Activated T-cell treated with anti-CD3 and anti-CD28 coated beads for 1 hour (primary cell): ENCODE data around the gene NGLY1.

Experiments
- DNase-seq: peaks from one replicate; pipeline ENCODE4 v3.0.0-alpha.2; 2020; ENCODE audit warnings: low read depth

Gene NGLY1

GRCh38 chr3:25782938-25783660, at the start of gene NGLY1:
TSS of gene NGLY1 (minus strand) at chr3:25783443. CDS start at chr3:25783390, 53 bp downstream.
- DNase-seq: peak; percentile 76

- DNase-seq: no peak
Observed at GRCh38 chr3:25831578-25831977, 48.3 kb upstream of the NGLY1 start.

DNA sequence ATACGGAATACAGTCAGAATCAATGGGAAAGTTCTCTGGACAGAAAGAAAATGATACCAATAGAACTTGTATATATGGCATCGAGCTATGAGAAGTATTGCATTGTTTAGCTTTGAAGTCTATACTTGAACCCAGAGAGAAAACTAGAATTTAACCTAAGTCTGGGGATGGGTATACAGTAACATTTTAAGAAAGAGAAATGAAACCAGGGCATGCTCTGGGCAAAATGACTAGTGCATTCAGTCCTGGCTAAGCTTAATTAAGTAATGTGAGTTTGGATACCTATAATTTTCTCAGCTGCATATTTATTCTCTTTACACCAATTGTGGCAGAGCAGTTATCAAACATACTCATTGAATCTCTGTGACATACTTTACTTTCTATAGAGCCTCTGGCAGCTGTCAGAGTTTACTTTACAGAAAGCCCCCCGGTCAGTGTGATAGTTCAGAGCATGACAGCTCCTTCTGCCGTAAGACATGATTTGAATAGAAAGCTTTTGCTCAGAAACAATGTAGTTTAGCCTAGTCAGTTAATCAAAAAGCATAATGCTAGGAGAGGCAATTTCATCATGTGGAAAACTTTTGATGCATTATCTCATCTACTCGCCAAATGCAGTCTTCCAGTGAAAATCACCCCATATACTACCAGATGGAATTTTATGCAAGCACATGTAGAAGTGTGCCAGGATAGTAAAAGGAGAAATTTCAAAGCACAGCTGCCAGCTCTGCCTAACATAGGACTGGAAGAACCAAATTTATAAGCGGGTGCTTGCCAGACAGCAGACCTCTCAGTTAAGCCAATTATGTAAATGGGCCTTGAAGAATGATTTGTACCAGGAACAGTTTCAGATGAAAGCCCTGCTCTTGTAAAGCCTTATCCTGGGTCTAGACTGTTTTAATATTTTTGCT, 47.4 kb upstream of the NGLY1 start:
- DNase-seq: no peak

- no peak for DNase-seq
Observed at GRCh38 chr3:25826510-25826909, 43.3 kb upstream of the NGLY1 start.

DNA sequence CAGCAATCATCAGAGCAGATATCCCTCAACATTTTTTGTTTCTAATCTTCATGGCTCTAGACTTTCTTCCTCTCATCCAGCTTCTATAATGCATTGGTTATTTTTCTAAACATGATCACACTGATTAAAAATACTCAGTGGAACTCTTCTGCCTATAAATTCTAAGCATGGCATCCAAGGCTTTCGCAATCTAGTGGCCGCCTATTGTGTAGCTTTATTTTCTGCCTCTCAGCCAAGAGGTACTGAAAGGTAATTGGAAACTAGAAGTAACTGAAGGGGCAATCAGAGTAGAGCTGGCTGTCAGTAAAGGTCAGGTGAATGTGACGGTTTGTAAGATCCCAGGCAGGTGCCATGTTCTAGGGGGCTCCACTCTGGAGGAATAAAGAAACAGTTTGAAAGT, 40.1 kb upstream of the NGLY1 start:
- no peak for DNase-seq

DNA sequence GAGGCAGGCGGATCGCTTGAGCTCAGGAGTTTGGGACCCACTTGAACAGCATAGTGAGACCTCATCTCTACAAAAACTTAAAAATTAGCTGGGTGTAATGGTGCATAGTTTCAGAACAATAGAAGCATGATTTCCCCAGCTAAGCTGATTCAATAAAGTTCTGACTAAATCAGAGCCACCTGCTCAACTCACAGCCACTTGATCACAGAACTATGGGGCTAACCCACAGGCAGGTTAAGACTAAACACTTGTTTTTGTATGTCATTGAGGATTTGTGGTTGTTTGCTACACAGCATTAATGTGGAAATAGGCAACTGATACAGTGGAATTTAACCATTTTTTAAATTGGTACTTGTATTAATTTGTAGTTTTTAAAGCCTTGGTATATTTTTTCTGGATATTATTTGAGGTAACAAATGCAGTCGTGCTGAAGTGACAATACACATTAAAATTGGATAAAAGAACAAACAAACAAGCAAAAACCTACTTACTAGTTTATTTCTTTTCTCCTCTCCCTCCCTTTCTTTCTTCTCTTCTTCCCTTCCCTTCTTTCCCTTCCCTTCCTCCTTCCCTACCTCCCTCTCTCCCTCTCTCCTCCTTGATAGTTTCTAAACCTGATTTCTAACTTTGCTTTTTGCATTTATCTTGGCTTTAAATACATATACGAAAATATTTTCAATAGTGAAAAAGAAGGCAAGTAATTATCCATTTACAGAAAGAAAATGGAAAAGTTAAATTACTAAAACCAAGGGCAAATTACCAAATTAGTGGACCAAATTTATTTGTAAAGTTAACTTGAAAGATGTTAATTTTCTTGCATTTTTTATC, 38.7 kb upstream of the NGLY1 start:
- no peak for DNase-seq

DNA sequence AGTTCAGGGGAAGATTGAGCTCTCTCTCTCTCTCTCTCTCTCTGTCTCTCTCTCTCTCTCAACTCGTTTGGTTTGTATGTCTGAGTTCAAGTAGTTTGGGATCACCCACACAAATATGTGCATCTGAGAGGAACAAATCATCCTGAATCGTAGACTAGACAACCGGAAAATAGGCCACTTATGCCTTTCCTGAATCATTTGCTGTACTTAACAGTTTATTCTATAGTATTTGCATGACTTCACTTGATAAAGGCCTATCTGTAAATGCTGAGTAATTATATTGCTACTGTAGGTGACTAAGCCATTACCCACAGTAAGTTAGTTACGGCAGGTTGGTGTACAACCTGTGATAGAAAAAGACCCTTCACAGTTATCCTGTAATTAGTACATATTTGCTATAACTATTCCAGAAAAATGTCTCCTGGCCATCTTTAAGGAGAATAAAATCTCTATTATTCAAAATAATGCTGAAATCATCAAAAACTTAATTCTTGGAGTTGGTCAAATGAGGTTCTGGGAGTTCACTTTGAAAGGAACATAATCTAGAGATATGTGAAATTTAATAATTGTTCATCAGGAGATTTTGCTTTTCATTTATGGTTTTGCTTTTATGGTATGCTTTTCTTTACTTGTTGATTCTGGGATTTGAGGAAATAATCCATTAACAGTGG, 37.7 kb upstream of the NGLY1 start:
- no peak for DNase-seq

DNA sequence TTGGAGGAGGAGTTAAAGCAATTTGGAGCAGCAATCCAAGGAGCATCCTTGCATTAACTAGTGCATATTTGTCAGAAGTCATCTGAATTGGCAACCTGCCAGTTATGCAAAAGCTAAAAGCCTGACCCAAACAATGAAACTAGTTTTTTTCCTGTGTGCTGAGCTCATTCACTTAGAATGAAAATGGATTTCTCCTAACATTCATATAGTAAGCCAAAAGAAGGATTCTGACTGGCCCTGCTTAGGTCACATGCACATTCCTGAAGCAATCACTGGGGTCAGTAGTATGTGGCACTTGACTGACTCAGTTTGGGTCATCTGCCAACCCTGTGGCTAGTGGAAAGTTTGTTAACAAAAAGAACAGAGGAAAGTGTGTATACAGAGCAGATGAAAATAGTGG, 37.1 kb upstream of the NGLY1 start:
- DNase-seq: no peak

DNA sequence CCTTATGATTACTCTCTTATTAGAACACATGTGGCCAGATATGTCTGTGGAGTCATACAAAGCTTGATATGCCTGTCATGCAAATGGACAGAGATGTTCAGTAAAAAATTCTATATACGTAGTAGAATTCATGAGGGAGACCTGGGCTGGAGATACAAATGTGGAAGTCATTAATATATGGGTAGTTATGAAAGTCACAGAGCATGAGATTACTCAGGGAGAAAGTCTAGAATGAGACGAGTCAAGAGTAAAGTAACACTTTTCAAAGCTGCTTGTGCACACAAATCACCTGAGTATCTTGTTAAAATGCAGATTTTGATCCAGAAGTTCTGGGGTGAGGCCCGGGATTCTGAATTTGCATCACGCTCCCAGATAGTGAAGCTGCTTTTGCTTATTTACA, 35.1 kb upstream of the NGLY1 start:
- no peak for DNase-seq

- no peak for DNase-seq
Observed at GRCh38 chr3:25817638-25818037, 34.4 kb upstream of the NGLY1 start.

GRCh38 chr3:25817107-25817506, 33.9 kb upstream of the NGLY1 start:
- DNase-seq: no peak

DNA sequence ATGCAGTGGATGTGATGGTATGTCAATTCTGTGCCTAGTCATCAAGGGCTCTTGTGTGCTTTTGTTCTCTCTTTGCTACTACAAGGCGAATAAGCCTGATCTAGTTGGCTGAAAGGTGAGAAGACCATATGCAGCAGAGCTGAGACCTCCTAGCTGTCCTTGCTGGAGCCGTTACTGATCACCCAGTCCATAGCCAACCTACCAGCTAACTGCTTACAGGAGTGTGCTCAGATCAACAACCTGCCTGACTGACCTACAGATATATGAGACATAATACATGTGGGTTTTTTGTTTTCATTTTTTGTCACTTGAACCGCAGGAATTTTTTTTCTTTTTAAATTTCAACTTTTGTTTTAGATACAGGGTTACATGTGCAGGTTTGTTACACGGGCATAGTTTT, 29.4 kb upstream of the NGLY1 start:
- no peak for DNase-seq

GRCh38 chr3:25804676-25805075, 21.4 kb upstream of the NGLY1 start:
- no peak for DNase-seq

GRCh38 chr3:25803833-25804232, 20.6 kb upstream of the NGLY1 start:
- no peak for DNase-seq

- DNase-seq: no peak
Observed at GRCh38 chr3:25801786-25802185, 18.5 kb upstream of the NGLY1 start.

- DNase-seq: peak; percentile 80
Observed at GRCh38 chr3:25789596-25790556, 6.6 kb upstream of the NGLY1 start, which contains the start of gene OXSM. TSS of gene OXSM (plus strand) at chr3:25790090. CDS start at chr3:25791021, 931 bp downstream.

DNA sequence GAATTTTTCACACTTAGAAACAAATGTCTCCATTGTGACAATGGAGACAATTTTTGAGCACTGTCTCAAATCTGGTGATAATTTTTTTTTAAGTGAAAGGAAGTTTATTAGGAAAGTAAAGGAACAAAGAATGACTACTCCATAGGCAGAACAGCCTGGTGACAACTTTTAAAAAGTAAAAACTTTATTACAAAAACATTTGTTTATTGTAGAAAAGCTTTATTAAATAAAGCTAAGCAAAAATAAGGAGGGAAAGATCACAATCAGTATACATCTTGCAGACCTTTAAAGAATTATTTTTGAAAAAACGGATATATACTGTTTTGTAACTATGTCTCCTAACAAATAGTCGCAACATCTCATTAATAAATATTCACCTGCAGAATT, 6.0 kb upstream of the NGLY1 start:
- no peak for DNase-seq

- DNase-seq: no peak
Observed at GRCh38 chr3:25787689-25788088, 4.4 kb upstream of the NGLY1 start.

DNA sequence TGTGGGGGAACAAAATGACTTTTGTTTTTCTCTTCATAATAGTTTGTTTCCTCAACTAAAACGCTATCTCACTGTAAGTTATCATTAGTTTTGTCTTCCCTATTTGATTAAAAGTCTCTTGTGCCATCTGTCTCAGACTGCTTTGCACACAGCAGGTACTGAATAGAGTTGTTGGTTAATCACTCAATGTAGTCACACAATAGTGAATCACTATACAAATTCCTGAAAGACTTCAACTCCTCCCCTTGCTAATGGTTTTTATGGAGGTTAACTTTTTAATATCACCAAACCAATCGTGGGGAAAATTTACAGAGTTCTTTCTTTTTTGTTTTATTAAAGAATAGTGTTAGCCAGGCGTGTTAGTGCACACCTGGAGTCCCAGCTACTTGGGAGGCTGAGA, 2.6 kb upstream of the NGLY1 start:
- DNase-seq: no peak

DNA sequence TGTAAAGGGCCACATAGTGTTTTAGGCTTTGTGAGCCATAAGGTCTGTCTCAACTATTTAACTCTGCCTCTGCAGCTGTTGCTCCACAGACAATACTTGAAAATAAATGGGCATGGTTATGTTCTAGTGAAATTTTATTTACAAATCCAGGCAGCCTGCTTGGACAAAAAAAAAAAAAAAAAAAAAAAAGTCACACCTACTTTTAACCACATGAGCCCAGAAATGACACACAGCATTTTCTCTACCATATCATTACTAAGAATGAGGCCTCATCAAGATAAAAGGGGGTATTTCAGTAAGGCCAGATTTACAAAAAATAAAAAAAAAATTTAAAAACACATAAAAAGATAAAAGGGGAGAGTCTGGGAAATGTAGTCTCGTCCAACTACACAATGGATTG, 1.7 kb upstream of the NGLY1 start:
- DNase-seq: no peak
